ENCODE results near the gene SLBP.

Gene SLBP

GRCh38 chr4:1669850-1670249 is 42.3 kb downstream of the SLBP start:
- TF ChIP-seq TAF1 (IDR thresholded peaks at IDR 0.05; ENCODE audit: low read depth), result no peak
- TF ChIP-seq REST (IDR thresholded peaks at IDR 0.05; ENCODE audit: low read depth), result no peak
- no peak for TF ChIP-seq TEAD4 (IDR thresholded peaks at IDR 0.05)
- TF ChIP-seq TCF12 (IDR thresholded peaks at IDR 0.05; ENCODE audit: low read depth), result no peak

- TF ChIP-seq USF1 (IDR thresholded peaks at IDR 0.05), result no peak
- TF ChIP-seq REST (IDR thresholded peaks at IDR 0.05; ENCODE audit: low read depth), result no peak
- TF ChIP-seq RAD21 (IDR thresholded peaks at IDR 0.05; ENCODE audit: low read depth), result no peak
- TF ChIP-seq FOXM1 (IDR thresholded peaks at IDR 0.05; ENCODE audit: borderline replicate concordance, low read depth), result no peak
- no peak for TF ChIP-seq NFIC (IDR thresholded peaks at IDR 0.05)
- TF ChIP-seq TCF12 (IDR thresholded peaks at IDR 0.05; ENCODE audit: low read depth), result no peak
- no peak for TF ChIP-seq EGR1 (IDR thresholded peaks at IDR 0.05)
- TF ChIP-seq CREB1 (IDR thresholded peaks at IDR 0.05; ENCODE audit: low read depth), result no peak
- TF ChIP-seq CEBPB (IDR thresholded peaks at IDR 0.05), result no peak
- no peak for TF ChIP-seq ZBTB7A (IDR thresholded peaks at IDR 0.05; ENCODE audit: low read depth)
- TF ChIP-seq EP300 (IDR thresholded peaks at IDR 0.05; ENCODE audit: borderline replicate concordance), result no peak
These were observed 42.8 kb downstream of the SLBP start for GRCh38 chr4:1669270-1669669.

- no peak for TF ChIP-seq MAX (IDR thresholded peaks at IDR 0.05)
- TF ChIP-seq FOXM1 (IDR thresholded peaks at IDR 0.05; ENCODE audit: borderline replicate concordance, low read depth), result no peak
- no peak for TF ChIP-seq EP300 (IDR thresholded peaks at IDR 0.05; ENCODE audit: borderline replicate concordance)
- TF ChIP-seq ZBTB7A (IDR thresholded peaks at IDR 0.05; ENCODE audit: low read depth), result no peak
- no peak for TF ChIP-seq NFIC (IDR thresholded peaks at IDR 0.05)
- TF ChIP-seq CREB1 (IDR thresholded peaks at IDR 0.05; ENCODE audit: low read depth), result no peak
These were observed 43.7 kb downstream of the SLBP start for GRCh38 chr4:1668488-1668840.

- TF ChIP-seq USF1 (IDR thresholded peaks at IDR 0.05) (no peak), TAF1 (IDR thresholded peaks at IDR 0.05; ENCODE audit: low read depth) (no peak), CEBPB (IDR thresholded peaks at IDR 0.05) (no peak), YY1 (IDR thresholded peaks at IDR 0.05; ENCODE audit: low read depth) (no peak), TCF12 (IDR thresholded peaks at IDR 0.05; ENCODE audit: low read depth) (no peak), REST (IDR thresholded peaks at IDR 0.05; ENCODE audit: low read depth) (no peak), RAD21 (IDR thresholded peaks at IDR 0.05; ENCODE audit: low read depth) (no peak), CREB1 (IDR thresholded peaks at IDR 0.05; ENCODE audit: low read depth) (no peak), ZBTB7A (IDR thresholded peaks at IDR 0.05; ENCODE audit: low read depth) (no peak), EGR1 (IDR thresholded peaks at IDR 0.05) (no peak), FOXM1 (IDR thresholded peaks at IDR 0.05; ENCODE audit: borderline replicate concordance, low read depth) (no peak), TEAD4 (IDR thresholded peaks at IDR 0.05) (no peak), MAX (IDR thresholded peaks at IDR 0.05) (no peak), EP300 (IDR thresholded peaks at IDR 0.05; ENCODE audit: borderline replicate concordance) (no peak), NFIC (IDR thresholded peaks at IDR 0.05) (no peak)
These were observed 44.8 kb downstream of the SLBP start for GRCh38 chr4:1667273-1667672.

- no peak for TF ChIP-seq EP300 (IDR thresholded peaks at IDR 0.05; ENCODE audit: borderline replicate concordance)
- TF ChIP-seq REST (IDR thresholded peaks at IDR 0.05; ENCODE audit: low read depth), result no peak
- TF ChIP-seq CREB1 (IDR thresholded peaks at IDR 0.05; ENCODE audit: low read depth), result no peak
- no peak for TF ChIP-seq MAX (IDR thresholded peaks at IDR 0.05)
- TF ChIP-seq FOXM1 (IDR thresholded peaks at IDR 0.05; ENCODE audit: borderline replicate concordance, low read depth), result no peak
- no peak for TF ChIP-seq EGR1 (IDR thresholded peaks at IDR 0.05)
- TF ChIP-seq YY1 (IDR thresholded peaks at IDR 0.05; ENCODE audit: low read depth), result no peak
- no peak for TF ChIP-seq CEBPB (IDR thresholded peaks at IDR 0.05)
- no peak for TF ChIP-seq TAF1 (IDR thresholded peaks at IDR 0.05; ENCODE audit: low read depth)
- TF ChIP-seq ZBTB7A (IDR thresholded peaks at IDR 0.05; ENCODE audit: low read depth), result no peak
- TF ChIP-seq RAD21 (IDR thresholded peaks at IDR 0.05; ENCODE audit: low read depth), result no peak
- no peak for TF ChIP-seq USF1 (IDR thresholded peaks at IDR 0.05)
- TF ChIP-seq NFIC (IDR thresholded peaks at IDR 0.05), result no peak
- no peak for TF ChIP-seq TEAD4 (IDR thresholded peaks at IDR 0.05)
- no peak for TF ChIP-seq TCF12 (IDR thresholded peaks at IDR 0.05; ENCODE audit: low read depth)
These were observed 45.7 kb downstream of the SLBP start for GRCh38 chr4:1666391-1666790.

Data from Ishikawa (cell line).